AG04450 (cell line): ENCODE results near the gene DOK5. TPM values are rescaled to one million over a fixed set of nuclear protein-coding genes. Genes with fewer than 3 reads are reported as not detected.

ENCODE experiments used
- CTCF ChIA-PET: fragments of 300-600, 350-600 bp; formaldehyde crosslinking; extraction: SDS; loops from one replicate; lab custom pipeline; 2022; ENCODE audit warnings: antibody characterized with exemption, inconsistent platforms; lab: Charles Lee
- POLR2A ChIA-PET: fragments of 350-600 bp; formaldehyde crosslinking; extraction: SDS; loops from one replicate; lab custom pipeline; 2021; ENCODE audit warnings: antibody characterized with exemption, inconsistent platforms; lab: Yijun Ruan, JAX
- DNase-seq: peaks from one replicate; pipeline ENCODE4 v3.0.0-alpha.2; 2011; ENCODE audit warnings: low read depth, low spot score
- H3K27ac ChIP-seq: one replicate; pipeline ENCODE4 v1.5.1; 2012; ENCODE audit warnings: low read depth, low read length, control low read depth
- H3K27me3 ChIP-seq: one replicate; pipeline ENCODE4 v1.6.0; 2012; ENCODE audit warnings: low read length; ENCODE audit not compliant: control insufficient read depth, insufficient read depth
- H3K4me3 ChIP-seq: 2 replicates; pipeline ENCODE4 v1.5.1; 2011; ENCODE audit warnings: mild to moderate bottlenecking, low read depth, low read length, control low read depth
- H3K9me3 ChIP-seq: 2 replicates; pipeline ENCODE4 v1.5.1; 2012; ENCODE audit warnings: low read length; ENCODE audit not compliant: control insufficient read depth, insufficient read depth
- CTCF ChIP-seq: IDR thresholded peaks from 2 replicates; pipeline ENCODE4 v1.5.1; 2011; ENCODE audit warnings: low read depth, low read length, control low read depth, inconsistent platforms
- polyA plus RNA-seq: library from polyadenylated mRNA; depleted of rRNA; stranded (reverse); fragments of >200 nt; gene quantifications from 2 replicates; pipeline ENCODE4 v1.2.3, GENCODE V29; 2011

The DOK5 gene
- polyA plus RNA-seq, 1 experiment: 1.9 TPM

GRCh38 chr20:54608039-54608745, 132.8 kb downstream of the DOK5 start:
- Histone ChIP-seq H3K27me3 (no peaks in the 10 kb centered on the region), H3K4me3 (no peak overlapping the region), H3K27ac (no peak overlapping the region), H3K9me3 (no peaks in the 10 kb centered on the region)
- no peak for TF ChIP-seq CTCF
- ChIA-PET CTCF (interaction anchor here (0.6 kb wide), 1 partner anchor 60 kb away, joined by 3 read pairs; no protein-coding TSS in a partner anchor), POLR2A (no interaction called here)
- DNase-seq: no peak

GRCh38 chr20:54608943-54609342, 133.6 kb downstream of the DOK5 start:
- Histone ChIP-seq H3K4me3 (no peak overlapping the region), H3K27ac (no peak overlapping the region), H3K27me3 (no peaks in the 10 kb centered on the region), H3K9me3 (no peaks in the 10 kb centered on the region)
- TF ChIP-seq CTCF: no peak
- ChIA-PET CTCF (no interaction called here), POLR2A (no interaction called here)
- no peak for DNase-seq

- TF ChIP-seq CTCF: no peak
- no peaks in the 10 kb centered on the region for H3K9me3 ChIP-seq
- no peaks in the 10 kb centered on the region for H3K27me3 ChIP-seq
- ChIA-PET POLR2A (no interaction called here), CTCF (no interaction called here)
- no peak overlapping the region for H3K27ac ChIP-seq
- no peak overlapping the region for H3K4me3 ChIP-seq
- no peak for DNase-seq
Observed at GRCh38 chr20:54611708-54612412, 136.5 kb downstream of the DOK5 start.

- TF ChIP-seq CTCF: no peak
- POLR2A ChIA-PET: no interaction called here
- Histone ChIP-seq H3K4me3 (no peak overlapping the region), H3K27me3 (no peaks in the 10 kb centered on the region), H3K9me3 (no peaks in the 10 kb centered on the region), H3K27ac (no peak overlapping the region)
- no peak for DNase-seq
- CTCF ChIA-PET: no interaction called here
Observed at GRCh38 chr20:54618412-54618811, 143.0 kb downstream of the DOK5 start.

GRCh38 chr20:54619181-54619580, 143.8 kb downstream of the DOK5 start:
- no peak for DNase-seq
- H3K9me3 ChIP-seq: no peaks in the 10 kb centered on the region
- CTCF ChIA-PET: no interaction called here
- no peak for TF ChIP-seq CTCF
- POLR2A ChIA-PET: no interaction called here
- peak overlapping the region; percentile 31 for H3K27ac ChIP-seq
- H3K4me3 ChIP-seq: no peak overlapping the region
- no peaks in the 10 kb centered on the region for H3K27me3 ChIP-seq
